ENCODE results near the gene CARNS1. TPM values are rescaled to one million over a fixed set of nuclear protein-coding genes. Genes with fewer than 3 reads are reported as not detected.

CARNS1 gene
- total and polyA plus RNA-seq, 2 of the 13 experiments (the other 11 are each of a cell fraction or from before 2014, with no cell fraction given) = not detected

DNA sequence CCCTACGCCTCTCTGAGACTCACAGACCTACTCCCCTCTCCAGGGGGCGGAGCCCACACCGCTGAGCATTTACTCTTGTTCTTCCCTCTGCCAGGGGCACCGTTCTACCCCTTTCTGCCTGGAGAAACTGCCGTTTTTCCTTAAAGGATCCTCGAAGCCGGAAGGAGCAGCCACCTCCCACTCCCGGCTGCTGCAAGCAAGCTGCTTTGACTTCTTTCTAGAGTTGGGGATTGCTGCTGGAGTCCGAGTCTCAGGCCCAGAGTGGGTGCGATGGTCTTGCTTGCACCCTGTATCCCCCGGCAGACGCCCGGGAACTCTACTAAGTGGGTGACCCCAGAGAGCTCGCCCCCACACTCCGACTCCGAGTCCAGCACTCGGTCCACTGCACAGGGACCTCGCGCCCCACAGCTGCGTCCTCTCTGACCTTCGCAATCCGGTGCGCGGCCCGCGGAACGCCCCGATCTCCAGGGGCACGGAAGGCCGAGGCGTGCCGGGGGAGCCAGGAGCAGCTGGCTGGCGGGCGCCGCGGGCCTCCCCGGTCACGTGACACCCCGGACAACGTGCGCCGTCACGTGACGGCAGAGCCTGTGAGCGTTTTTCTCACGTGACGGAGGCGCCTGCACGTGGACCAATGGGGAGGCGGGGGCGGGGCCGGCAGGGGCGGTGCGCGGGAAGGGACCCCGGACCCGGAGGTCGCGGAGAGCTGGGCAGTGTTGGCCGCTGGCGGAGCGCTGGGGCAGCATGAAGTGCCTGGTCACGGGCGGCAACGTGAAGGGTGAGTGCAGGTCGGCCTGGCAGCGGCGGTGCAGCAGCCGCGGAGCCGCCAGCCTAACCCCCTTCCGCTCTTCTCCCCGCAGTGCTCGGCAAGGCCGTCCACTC is 23.9 kb upstream of the CARNS1 start, which contains the start of gene RAD9A (continued):
- TF ChIP-seq, protein P1, sequence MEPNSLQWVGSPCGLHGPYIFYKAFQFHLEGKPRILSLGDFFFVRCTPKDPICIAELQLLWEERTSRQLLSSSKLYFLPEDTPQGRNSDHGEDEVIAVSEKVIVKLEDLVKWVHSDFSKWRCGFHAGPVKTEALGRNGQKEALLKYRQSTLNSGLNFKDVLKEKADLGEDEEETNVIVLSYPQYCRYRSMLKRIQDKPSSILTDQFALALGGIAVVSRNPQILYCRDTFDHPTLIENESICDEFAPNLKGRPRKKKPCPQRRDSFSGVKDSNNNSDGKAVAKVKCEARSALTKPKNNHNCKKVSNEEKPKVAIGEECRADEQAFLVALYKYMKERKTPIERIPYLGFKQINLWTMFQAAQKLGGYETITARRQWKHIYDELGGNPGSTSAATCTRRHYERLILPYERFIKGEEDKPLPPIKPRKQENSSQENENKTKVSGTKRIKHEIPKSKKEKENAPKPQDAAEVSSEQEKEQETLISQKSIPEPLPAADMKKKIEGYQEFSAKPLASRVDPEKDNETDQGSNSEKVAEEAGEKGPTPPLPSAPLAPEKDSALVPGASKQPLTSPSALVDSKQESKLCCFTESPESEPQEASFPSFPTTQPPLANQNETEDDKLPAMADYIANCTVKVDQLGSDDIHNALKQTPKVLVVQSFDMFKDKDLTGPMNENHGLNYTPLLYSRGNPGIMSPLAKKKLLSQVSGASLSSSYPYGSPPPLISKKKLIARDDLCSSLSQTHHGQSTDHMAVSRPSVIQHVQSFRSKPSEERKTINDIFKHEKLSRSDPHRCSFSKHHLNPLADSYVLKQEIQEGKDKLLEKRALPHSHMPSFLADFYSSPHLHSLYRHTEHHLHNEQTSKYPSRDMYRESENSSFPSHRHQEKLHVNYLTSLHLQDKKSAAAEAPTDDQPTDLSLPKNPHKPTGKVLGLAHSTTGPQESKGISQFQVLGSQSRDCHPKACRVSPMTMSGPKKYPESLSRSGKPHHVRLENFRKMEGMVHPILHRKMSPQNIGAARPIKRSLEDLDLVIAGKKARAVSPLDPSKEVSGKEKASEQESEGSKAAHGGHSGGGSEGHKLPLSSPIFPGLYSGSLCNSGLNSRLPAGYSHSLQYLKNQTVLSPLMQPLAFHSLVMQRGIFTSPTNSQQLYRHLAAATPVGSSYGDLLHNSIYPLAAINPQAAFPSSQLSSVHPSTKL (CRISPR knock-in tag; IDR thresholded peaks at IDR 0.05) = peak; percentile 70
- peak; percentile 78; the same call in 1 of the 2 replicates for TF ChIP-seq SALL2 (CRISPR knock-in tag; IDR thresholded peaks at IDR 0.05)
- peak; percentile 89; the same call in 1 of the 2 replicates for TF ChIP-seq SIN3A (IDR thresholded peaks at IDR 0.05; ENCODE audit: borderline replicate concordance, low read depth, low read length)
- TF ChIP-seq CHD4 (IDR thresholded peaks at IDR 0.05; ENCODE audit: borderline replicate concordance, low read length) = no peak
- no peak for TF ChIP-seq ZKSCAN5 (CRISPR knock-in tag; IDR thresholded peaks at IDR 0.05)
- TF ChIP-seq, protein P2, sequence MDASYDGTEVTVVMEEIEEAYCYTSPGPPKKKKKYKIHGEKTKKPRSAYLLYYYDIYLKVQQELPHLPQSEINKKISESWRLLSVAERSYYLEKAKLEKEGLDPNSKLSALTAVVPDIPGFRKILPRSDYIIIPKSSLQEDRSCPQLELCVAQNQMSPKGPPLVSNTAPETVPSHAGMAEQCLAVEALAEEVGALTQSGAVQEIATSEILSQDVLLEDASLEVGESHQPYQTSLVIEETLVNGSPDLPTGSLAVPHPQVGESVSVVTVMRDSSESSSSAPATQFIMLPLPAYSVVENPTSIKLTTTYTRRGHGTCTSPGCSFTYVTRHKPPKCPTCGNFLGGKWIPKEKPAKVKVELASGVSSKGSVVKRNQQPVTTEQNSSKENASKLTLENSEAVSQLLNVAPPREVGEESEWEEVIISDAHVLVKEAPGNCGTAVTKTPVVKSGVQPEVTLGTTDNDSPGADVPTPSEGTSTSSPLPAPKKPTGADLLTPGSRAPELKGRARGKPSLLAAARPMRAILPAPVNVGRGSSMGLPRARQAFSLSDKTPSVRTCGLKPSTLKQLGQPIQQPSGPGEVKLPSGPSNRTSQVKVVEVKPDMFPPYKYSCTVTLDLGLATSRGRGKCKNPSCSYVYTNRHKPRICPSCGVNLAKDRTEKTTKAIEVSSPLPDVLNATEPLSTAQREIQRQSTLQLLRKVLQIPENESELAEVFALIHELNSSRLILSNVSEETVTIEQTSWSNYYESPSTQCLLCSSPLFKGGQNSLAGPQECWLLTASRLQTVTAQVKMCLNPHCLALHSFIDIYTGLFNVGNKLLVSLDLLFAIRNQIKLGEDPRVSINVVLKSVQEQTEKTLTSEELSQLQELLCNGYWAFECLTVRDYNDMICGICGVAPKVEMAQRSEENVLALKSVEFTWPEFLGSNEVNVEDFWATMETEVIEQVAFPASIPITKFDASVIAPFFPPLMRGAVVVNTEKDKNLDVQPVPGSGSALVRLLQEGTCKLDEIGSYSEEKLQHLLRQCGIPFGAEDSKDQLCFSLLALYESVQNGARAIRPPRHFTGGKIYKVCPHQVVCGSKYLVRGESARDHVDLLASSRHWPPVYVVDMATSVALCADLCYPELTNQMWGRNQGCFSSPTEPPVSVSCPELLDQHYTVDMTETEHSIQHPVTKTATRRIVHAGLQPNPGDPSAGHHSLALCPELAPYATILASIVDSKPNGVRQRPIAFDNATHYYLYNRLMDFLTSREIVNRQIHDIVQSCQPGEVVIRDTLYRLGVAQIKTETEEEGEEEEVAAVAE (CRISPR knock-in tag; IDR thresholded peaks at IDR 0.05; ENCODE audit: borderline replicate concordance) = peak; percentile 20; the same call in 1 of the 2 replicates
- peak; percentile 25; the same call in 1 of the 2 replicates for TF ChIP-seq MLXIP (CRISPR knock-in tag; IDR thresholded peaks at IDR 0.05; ENCODE audit: borderline replicate concordance)
- TF ChIP-seq ZNF792 (CRISPR knock-in tag; IDR thresholded peaks at IDR 0.05) = 0 out of 2 replicates have a peak, but pooled peaks have one; percentile 79
- TF ChIP-seq ZNF484 (CRISPR knock-in tag; IDR thresholded peaks at IDR 0.05; ENCODE audit: borderline replicate concordance, low read depth) = 0 out of 2 replicates have a peak, but pooled peaks have one; percentile 78
- TF ChIP-seq CREBL2 (CRISPR knock-in tag; IDR thresholded peaks at IDR 0.05; ENCODE audit: borderline replicate concordance) = peak; percentile 96; the same call in 1 of the 2 replicates
- 0 out of 2 replicates have a peak, but pooled peaks have one; percentile 71 for TF ChIP-seq ZNF232 (CRISPR knock-in tag; IDR thresholded peaks at IDR 0.05; ENCODE audit: borderline replicate concordance)
- TF ChIP-seq HDAC1 (CRISPR knock-in tag; IDR thresholded peaks at IDR 0.05) = peak; percentile 100
- TF ChIP-seq MIXL1 (CRISPR knock-in tag; IDR thresholded peaks at IDR 0.05) = no peak
- peak; percentile 89 for TF ChIP-seq NKX3-1 (CRISPR knock-in tag; IDR thresholded peaks at IDR 0.05)
- no peak for TF ChIP-seq EZH2 (conservative IDR thresholded peaks at IDR 0.05; ENCODE audit: low read depth, low read length)
